ENCODE data around the gene NUDT19.
A peak's percentile ranks its signal among the peaks of the same experiment; 100 is the strongest.
"Not testable (repeated sequence)": the region's sequence is repeated elsewhere in the genome, so short reads cannot be mapped to it uniquely, and the experiment has no call there.

The NUDT19 gene

GRCh38 chr19:32687681-32688080 is 3.9 kb upstream of the NUDT19 start:
- Histone ChIP-seq H3K9me3 (ENCODE audit: control insufficient read depth in 1 of 2, low read length in 2 of 2) (no peaks in the 10 kb centered on the region), H3K4me3 (ENCODE audit: low read depth in 1 of 2, low read length in 2 of 2) (no peak overlapping the region), H3K27ac (ENCODE audit: low read depth, low read length) (no peak overlapping the region), H3K27me3 (ENCODE audit: control insufficient read depth in 1 of 2, insufficient read depth in 2 of 2, low read length in 2 of 2) (no peaks in the 10 kb centered on the region), H3K4me1 (ENCODE audit: control insufficient read depth in 1 of 2, insufficient read depth in 2 of 2, low read length in 2 of 2) (peaks cover 12% of the 10 kb centered on the region in 2 donors), H3K9ac (ENCODE audit: low read depth in 1 of 2, low read length in 2 of 2) (no peak overlapping the region), H3K36me3 (ENCODE audit: control insufficient read depth in 1 of 2, insufficient read depth in 2 of 2, low read length in 2 of 2) (no peaks in the 10 kb centered on the region)

- Histone ChIP-seq H3K9ac (ENCODE audit: low read depth in 1 of 2, low read length in 2 of 2) (no peak overlapping the region), H3K4me3 (ENCODE audit: low read depth in 1 of 2, low read length in 2 of 2) (no peak overlapping the region), H3K9me3 (ENCODE audit: control insufficient read depth in 1 of 2, low read length in 2 of 2) (no peaks in the 10 kb centered on the region), H3K36me3 (ENCODE audit: control insufficient read depth in 1 of 2, insufficient read depth in 2 of 2, low read length in 2 of 2) (no peaks in the 10 kb centered on the region), H3K27ac (ENCODE audit: low read depth, low read length) (no peak overlapping the region), H3K4me1 (ENCODE audit: control insufficient read depth in 1 of 2, insufficient read depth in 2 of 2, low read length in 2 of 2) (peaks cover 18% of the 10 kb centered on the region in 2 donors), H3K27me3 (ENCODE audit: control insufficient read depth in 1 of 2, insufficient read depth in 2 of 2, low read length in 2 of 2) (no peaks in the 10 kb centered on the region)
Measured at GRCh38 chr19:32688311-32688710, 3.3 kb upstream of the NUDT19 start.

GRCh38 chr19:32691952-32692726 is 518 bp downstream of the NUDT19 start:
- Histone ChIP-seq H3K4me1 (ENCODE audit: control insufficient read depth in 1 of 2, insufficient read depth in 2 of 2, low read length in 2 of 2) (peaks cover 18 to 33% of the 10 kb centered on the region in 2 donors), H3K27me3 (ENCODE audit: control insufficient read depth in 1 of 2, insufficient read depth in 2 of 2, low read length in 2 of 2) (no peaks in the 10 kb centered on the region), H3K9ac (ENCODE audit: low read depth in 1 of 2, low read length in 2 of 2) (peak overlapping the region; percentile 87 to 92), H3K27ac (ENCODE audit: low read depth, low read length) (peak overlapping the region; percentile 78), H3K4me3 (ENCODE audit: low read depth in 1 of 2, low read length in 2 of 2) (peak overlapping the region; percentile 88 to 89), H3K36me3 (ENCODE audit: control insufficient read depth in 1 of 2, insufficient read depth in 2 of 2, low read length in 2 of 2) (peaks cover 0 to 2% of the 10 kb centered on the region in 2 donors), H3K9me3 (ENCODE audit: control insufficient read depth in 1 of 2, low read length in 2 of 2) (no peaks in the 10 kb centered on the region)

- Histone ChIP-seq H3K9me3 (ENCODE audit: control insufficient read depth in 1 of 2, low read length in 2 of 2) (no peaks in the 10 kb centered on the region), H3K4me3 (ENCODE audit: low read depth in 1 of 2, low read length in 2 of 2) (peak overlapping the region; percentile 88 to 89), H3K4me1 (ENCODE audit: control insufficient read depth in 1 of 2, insufficient read depth in 2 of 2, low read length in 2 of 2) (peaks cover 18 to 33% of the 10 kb centered on the region in 2 donors), H3K27me3 (ENCODE audit: control insufficient read depth in 1 of 2, insufficient read depth in 2 of 2, low read length in 2 of 2) (no peaks in the 10 kb centered on the region), H3K27ac (ENCODE audit: low read depth, low read length) (no peak overlapping the region), H3K9ac (ENCODE audit: low read depth in 1 of 2, low read length in 2 of 2) (peak overlapping the region; percentile 87 to 92), H3K36me3 (ENCODE audit: control insufficient read depth in 1 of 2, insufficient read depth in 2 of 2, low read length in 2 of 2) (peaks cover 0 to 2% of the 10 kb centered on the region in 2 donors)
Measured at GRCh38 chr19:32692727-32693061, 1.1 kb downstream of the NUDT19 start.

- H3K9ac ChIP-seq (ENCODE audit: low read depth in 1 of 2, low read length in 2 of 2), result peak overlapping the region; percentile 87 to 92
- peaks cover 18 to 33% of the 10 kb centered on the region in 2 donors for H3K4me1 ChIP-seq (ENCODE audit: control insufficient read depth in 1 of 2, insufficient read depth in 2 of 2, low read length in 2 of 2)
- H3K27ac ChIP-seq (ENCODE audit: low read depth, low read length); H3K9me3 ChIP-seq (ENCODE audit: control insufficient read depth in 1 of 2, low read length in 2 of 2); H3K27me3 ChIP-seq (ENCODE audit: control insufficient read depth in 1 of 2, insufficient read depth in 2 of 2, low read length in 2 of 2); H3K36me3 ChIP-seq (ENCODE audit: control insufficient read depth in 1 of 2, insufficient read depth in 2 of 2, low read length in 2 of 2): not testable (repeated sequence)
- peak overlapping the region; percentile 88 to 89 for H3K4me3 ChIP-seq (ENCODE audit: low read depth in 1 of 2, low read length in 2 of 2)
Measured at GRCh38 chr19:32693151-32694108, 1.8 kb downstream of the NUDT19 start.

- not testable (repeated sequence) for H3K27me3 ChIP-seq (ENCODE audit: control insufficient read depth in 1 of 2, insufficient read depth in 2 of 2, low read length in 2 of 2); H3K9me3 ChIP-seq (ENCODE audit: control insufficient read depth in 1 of 2, low read length in 2 of 2); H3K27ac ChIP-seq (ENCODE audit: low read depth, low read length); H3K9ac ChIP-seq (ENCODE audit: low read depth in 1 of 2, low read length in 2 of 2); H3K36me3 ChIP-seq (ENCODE audit: control insufficient read depth in 1 of 2, insufficient read depth in 2 of 2, low read length in 2 of 2)
- peak overlapping the region; percentile 40 to 88 for H3K4me3 ChIP-seq (ENCODE audit: low read depth in 1 of 2, low read length in 2 of 2)
- peaks cover 18 to 33% of the 10 kb centered on the region in 2 donors for H3K4me1 ChIP-seq (ENCODE audit: control insufficient read depth in 1 of 2, insufficient read depth in 2 of 2, low read length in 2 of 2)
Measured at GRCh38 chr19:32694316-32694715, 2.7 kb downstream of the NUDT19 start.

- not testable (repeated sequence) for H3K9ac ChIP-seq (ENCODE audit: low read depth in 1 of 2, low read length in 2 of 2); H3K27ac ChIP-seq (ENCODE audit: low read depth, low read length); H3K27me3 ChIP-seq (ENCODE audit: control insufficient read depth in 1 of 2, insufficient read depth in 2 of 2, low read length in 2 of 2); H3K9me3 ChIP-seq (ENCODE audit: control insufficient read depth in 1 of 2, low read length in 2 of 2); H3K36me3 ChIP-seq (ENCODE audit: control insufficient read depth in 1 of 2, insufficient read depth in 2 of 2, low read length in 2 of 2)
- H3K4me1 ChIP-seq (ENCODE audit: control insufficient read depth in 1 of 2, insufficient read depth in 2 of 2, low read length in 2 of 2), result peaks cover 18 to 33% of the 10 kb centered on the region in 2 donors
- H3K4me3 ChIP-seq (ENCODE audit: low read depth in 1 of 2, low read length in 2 of 2), result peak overlapping the region; percentile 40 to 88
Measured at GRCh38 chr19:32694851-32695250, 3.2 kb downstream of the NUDT19 start.

GRCh38 chr19:32695506-32695905 is 3.9 kb downstream of the NUDT19 start:
- Histone ChIP-seq H3K4me1 (ENCODE audit: control insufficient read depth in 1 of 2, insufficient read depth in 2 of 2, low read length in 2 of 2) (peaks cover 18 to 33% of the 10 kb centered on the region in 2 donors), H3K36me3 (ENCODE audit: control insufficient read depth in 1 of 2, insufficient read depth in 2 of 2, low read length in 2 of 2) (peaks cover 2 to 11% of the 10 kb centered on the region in 2 donors)
- not testable (repeated sequence) for H3K27ac ChIP-seq (ENCODE audit: low read depth, low read length); H3K27me3 ChIP-seq (ENCODE audit: control insufficient read depth in 1 of 2, insufficient read depth in 2 of 2, low read length in 2 of 2); H3K9ac ChIP-seq (ENCODE audit: low read depth in 1 of 2, low read length in 2 of 2); H3K4me3 ChIP-seq (ENCODE audit: low read depth in 1 of 2, low read length in 2 of 2); H3K9me3 ChIP-seq (ENCODE audit: control insufficient read depth in 1 of 2, low read length in 2 of 2)

GRCh38 chr19:32696771-32697170 is 5.2 kb downstream of the NUDT19 start:
- H3K9ac ChIP-seq (ENCODE audit: low read depth in 1 of 2, low read length in 2 of 2); H3K9me3 ChIP-seq (ENCODE audit: control insufficient read depth in 1 of 2, low read length in 2 of 2); H3K27me3 ChIP-seq (ENCODE audit: control insufficient read depth in 1 of 2, insufficient read depth in 2 of 2, low read length in 2 of 2); H3K27ac ChIP-seq (ENCODE audit: low read depth, low read length); H3K4me3 ChIP-seq (ENCODE audit: low read depth in 1 of 2, low read length in 2 of 2): not testable (repeated sequence)
- Histone ChIP-seq H3K4me1 (ENCODE audit: control insufficient read depth in 1 of 2, insufficient read depth in 2 of 2, low read length in 2 of 2) (peaks cover 9 to 25% of the 10 kb centered on the region in 2 donors), H3K36me3 (ENCODE audit: control insufficient read depth in 1 of 2, insufficient read depth in 2 of 2, low read length in 2 of 2) (peaks cover 2 to 11% of the 10 kb centered on the region in 2 donors)

GRCh38 chr19:32700129-32700528 is 8.5 kb downstream of the NUDT19 start:
- not testable (repeated sequence) for H3K27ac ChIP-seq (ENCODE audit: low read depth, low read length); H3K27me3 ChIP-seq (ENCODE audit: control insufficient read depth in 1 of 2, insufficient read depth in 2 of 2, low read length in 2 of 2); H3K9me3 ChIP-seq (ENCODE audit: control insufficient read depth in 1 of 2, low read length in 2 of 2); H3K4me3 ChIP-seq (ENCODE audit: low read depth in 1 of 2, low read length in 2 of 2); H3K9ac ChIP-seq (ENCODE audit: low read depth in 1 of 2, low read length in 2 of 2)
- Histone ChIP-seq H3K36me3 (ENCODE audit: control insufficient read depth in 1 of 2, insufficient read depth in 2 of 2, low read length in 2 of 2) (peaks cover 2 to 16% of the 10 kb centered on the region in 2 donors), H3K4me1 (ENCODE audit: control insufficient read depth in 1 of 2, insufficient read depth in 2 of 2, low read length in 2 of 2) (peaks cover 0 to 24% of the 10 kb centered on the region in 2 donors)

Measured in duodenal mucosa (tissue), 2 donors.